IPS-20b (cell line): Measurements from ENCODE around the gene FADS3.
"Not testable (repeated sequence)": the region's sequence is repeated elsewhere in the genome, so short reads cannot be mapped to it uniquely, and the experiment has no call there.

ENCODE experiments used
- H3K27ac ChIP-seq: one replicate; pipeline ENCODE4 v1.5.1; 2013; ENCODE audit warnings: low read length
- H3K27me3 ChIP-seq: 2 replicates; pipeline ENCODE4 v1.6.1; 2013; ENCODE audit warnings: mild to moderate bottlenecking, low read length, inconsistent platforms; ENCODE audit not compliant: insufficient read depth
- H3K36me3 ChIP-seq: 2 replicates; pipeline ENCODE4 v1.6.1; 2013; ENCODE audit warnings: low read depth, mild to moderate bottlenecking, inconsistent platforms, low read length, moderate library complexity; ENCODE audit not compliant: insufficient read depth
- H3K4me1 ChIP-seq: 2 replicates; pipeline ENCODE4 v1.6.1; 2013; ENCODE audit warnings: mild to moderate bottlenecking, control low read depth, inconsistent platforms, low read length, moderate library complexity; ENCODE audit not compliant: insufficient read depth
- H3K4me3 ChIP-seq: 2 replicates; pipeline ENCODE4 v1.5.1; 2013; ENCODE audit warnings: mild to moderate bottlenecking, low read length, inconsistent platforms
- H3K9ac ChIP-seq: 2 replicates; pipeline ENCODE4 v1.6.1; 2013; ENCODE audit warnings: low read depth, mild to moderate bottlenecking, inconsistent platforms, low read length, moderate library complexity
- H3K9me3 ChIP-seq: 2 replicates; pipeline ENCODE4 v1.6.1; 2013; ENCODE audit warnings: mild to moderate bottlenecking, low read depth, low read length, inconsistent platforms; ENCODE audit not compliant: insufficient read depth

The FADS3 gene

GRCh38 chr11:61882879-61883278, 8.5 kb downstream of the FADS3 start:
- Histone ChIP-seq H3K9me3 (no peaks in the 10 kb centered on the region), H3K4me3 (no peak overlapping the region), H3K4me1 (peaks cover 8% of the 10 kb centered on the region; the same call in 1 of the 2 replicates), H3K36me3 (peaks cover 4% of the 10 kb centered on the region; the same call in 1 of the 2 replicates), H3K27ac (no peak overlapping the region), H3K27me3 (no peaks in the 10 kb centered on the region), H3K9ac (no peak overlapping the region)

GRCh38 chr11:61882267-61882666, 9.1 kb downstream of the FADS3 start:
- H3K4me3 ChIP-seq, H3K27me3 ChIP-seq, H3K9me3 ChIP-seq, H3K4me1 ChIP-seq, H3K36me3 ChIP-seq, H3K27ac ChIP-seq, H3K9ac ChIP-seq: not testable (repeated sequence)

- H3K27me3 ChIP-seq, result no peaks in the 10 kb centered on the region
- no peak overlapping the region for H3K9ac ChIP-seq
- H3K9me3 ChIP-seq, result no peaks in the 10 kb centered on the region
- H3K4me3 ChIP-seq, result no peak overlapping the region
- H3K4me1 ChIP-seq, result peaks cover 8% of the 10 kb centered on the region; the same call in 1 of the 2 replicates
- no peak overlapping the region for H3K27ac ChIP-seq
- peaks cover 4% of the 10 kb centered on the region; the same call in 1 of the 2 replicates for H3K36me3 ChIP-seq
These were observed 9.9 kb downstream of the FADS3 start for GRCh38 chr11:61881397-61881796.

- Histone ChIP-seq H3K9ac (no peak overlapping the region), H3K4me1 (peaks cover 8% of the 10 kb centered on the region; the same call in 1 of the 2 replicates), H3K9me3 (no peaks in the 10 kb centered on the region), H3K27me3 (no peaks in the 10 kb centered on the region), H3K4me3 (no peak overlapping the region), H3K27ac (no peak overlapping the region), H3K36me3 (peaks cover 4% of the 10 kb centered on the region; the same call in 1 of the 2 replicates)
These were observed 10.9 kb downstream of the FADS3 start for GRCh38 chr11:61880454-61880853.

- Histone ChIP-seq H3K27me3 (no peaks in the 10 kb centered on the region), H3K4me1 (peaks cover 9% of the 10 kb centered on the region; the same call in 1 of the 2 replicates)
These were observed 11.3 kb downstream of the FADS3 start for GRCh38 chr11:61880031-61880430.

GRCh38 chr11:61879152-61879551, 12.2 kb downstream of the FADS3 start:
- no peak overlapping the region for H3K4me3 ChIP-seq
- H3K27me3 ChIP-seq, result no peaks in the 10 kb centered on the region
- no peaks in the 10 kb centered on the region for H3K9me3 ChIP-seq
- no peak overlapping the region for H3K27ac ChIP-seq
- no peak overlapping the region for H3K9ac ChIP-seq
- H3K36me3 ChIP-seq, result peaks cover 4% of the 10 kb centered on the region; the same call in 1 of the 2 replicates
- peaks cover 11% of the 10 kb centered on the region; the same call in 1 of the 2 replicates for H3K4me1 ChIP-seq

More at GRCh38 chr11:61880031-61880430, 11.3 kb downstream of the FADS3 start:
- Histone ChIP-seq H3K36me3 (peaks cover 4% of the 10 kb centered on the region; the same call in 1 of the 2 replicates), H3K9ac (no peak overlapping the region), H3K4me3 (no peak overlapping the region), H3K9me3 (no peaks in the 10 kb centered on the region), H3K27ac (no peak overlapping the region)

GRCh38 chr11:61875698-61876097, 15.6 kb downstream of the FADS3 start:
- peaks cover 3% of the 10 kb centered on the region; the same call in 1 of the 2 replicates for H3K4me1 ChIP-seq
- no peak overlapping the region for H3K9ac ChIP-seq
- H3K27me3 ChIP-seq, result peaks cover 15% of the 10 kb centered on the region
- H3K9me3 ChIP-seq, result no peaks in the 10 kb centered on the region
- H3K36me3 ChIP-seq, result peaks cover 4% of the 10 kb centered on the region; the same call in 1 of the 2 replicates
- no peak overlapping the region for H3K4me3 ChIP-seq
- no peak overlapping the region for H3K27ac ChIP-seq

- no peak overlapping the region for H3K27ac ChIP-seq
- peaks cover 3% of the 10 kb centered on the region; the same call in 1 of the 2 replicates for H3K4me1 ChIP-seq
- H3K36me3 ChIP-seq, result peaks cover 4% of the 10 kb centered on the region; the same call in 1 of the 2 replicates
- peaks cover 15% of the 10 kb centered on the region for H3K27me3 ChIP-seq
- H3K9me3 ChIP-seq, result no peaks in the 10 kb centered on the region
- no peak overlapping the region for H3K4me3 ChIP-seq
- H3K9ac ChIP-seq, result no peak overlapping the region
These were observed 16.5 kb downstream of the FADS3 start for GRCh38 chr11:61874853-61875252.

- Histone ChIP-seq H3K27me3 (peaks cover 15% of the 10 kb centered on the region), H3K4me1 (peaks cover 3% of the 10 kb centered on the region; the same call in 1 of the 2 replicates), H3K27ac (no peak overlapping the region), H3K9me3 (no peaks in the 10 kb centered on the region), H3K9ac (no peak overlapping the region), H3K36me3 (peaks cover 4% of the 10 kb centered on the region; the same call in 1 of the 2 replicates), H3K4me3 (no peak overlapping the region)
These were observed 17.0 kb downstream of the FADS3 start for GRCh38 chr11:61874377-61874809.

- Histone ChIP-seq H3K27ac (no peak overlapping the region), H3K4me1 (peaks cover 3% of the 10 kb centered on the region; the same call in 1 of the 2 replicates), H3K27me3 (peaks cover 15% of the 10 kb centered on the region), H3K9ac (no peak overlapping the region), H3K9me3 (no peaks in the 10 kb centered on the region), H3K4me3 (no peak overlapping the region), H3K36me3 (peaks cover under 1% of the 10 kb centered on the region; the same call in 1 of the 2 replicates)
These were observed 17.6 kb downstream of the FADS3 start for GRCh38 chr11:61873588-61874376.

GRCh38 chr11:61872935-61873565, 18.3 kb downstream of the FADS3 start:
- peaks cover 3% of the 10 kb centered on the region; the same call in 1 of the 2 replicates for H3K4me1 ChIP-seq
- H3K9ac ChIP-seq, result no peak overlapping the region
- H3K27ac ChIP-seq, result no peak overlapping the region
- H3K36me3 ChIP-seq, result no peaks in the 10 kb centered on the region
- H3K9me3 ChIP-seq, result no peaks in the 10 kb centered on the region
- peaks cover 15% of the 10 kb centered on the region for H3K27me3 ChIP-seq
- H3K4me3 ChIP-seq, result no peak overlapping the region
